ENCODE results near the gene TP73. TPM values are rescaled to one million over a fixed set of nuclear protein-coding genes. Genes with fewer than 3 reads are reported as not detected.
A peak's percentile ranks its signal among the peaks of the same experiment; 100 is the strongest.

The TP73 gene
- total RNA-seq, 1 experiment from 2014 or later, result 0.54 TPM

- Mint-ChIP-seq H3K4me1 (ENCODE audit: low read depth, unreplicated experiment) (peaks cover 21% of the 10 kb centered on the region), H3K36me3 (ENCODE audit: insufficient read depth, unreplicated experiment) (no peaks in the 10 kb centered on the region)
- CTCF ChIA-PET, result no interaction called here
Observed at GRCh38 chr1:3671371-3672180, 19.3 kb downstream of the TP73 start.

GRCh38 chr1:3672231-3672970 is 20.1 kb downstream of the TP73 start:
- peaks cover 58% of the 10 kb centered on the region for H3K27me3 Mint-ChIP-seq (ENCODE audit: unreplicated experiment)
- no peak overlapping the region for H3K27ac Mint-ChIP-seq (ENCODE audit: unreplicated experiment)
- BruUV-seq (replicated peaks), result no TSS peak
- no peak overlapping the region for H3K4me3 Mint-ChIP-seq (ENCODE audit: low read depth, unreplicated experiment)
- no peaks in the 10 kb centered on the region for H3K9me3 Mint-ChIP-seq (ENCODE audit: low read depth, unreplicated experiment)
- intact Hi-C loops (cut with micrococcal nuclease; ENCODE audit: unreplicated experiment), result no loop called here
- peaks cover 21% of the 10 kb centered on the region for H3K4me1 Mint-ChIP-seq (ENCODE audit: low read depth, unreplicated experiment)
- no peak for DNase-seq
- H3K36me3 Mint-ChIP-seq (ENCODE audit: insufficient read depth, unreplicated experiment), result no peaks in the 10 kb centered on the region
- CTCF ChIA-PET, result no interaction called here
- no peak for TF ChIP-seq CTCF (IDR thresholded peaks at IDR 0.05; ENCODE audit: unreplicated experiment)

More at GRCh38 chr1:3671371-3672180, 19.3 kb downstream of the TP73 start:
- Mint-ChIP-seq H3K4me3 (ENCODE audit: low read depth, unreplicated experiment) (peak overlapping the region; percentile 45), H3K27ac (ENCODE audit: unreplicated experiment) (no peak overlapping the region), H3K9me3 (ENCODE audit: low read depth, unreplicated experiment) (no peaks in the 10 kb centered on the region), H3K27me3 (ENCODE audit: unreplicated experiment) (peaks cover 66% of the 10 kb centered on the region)
- no TSS peak for BruUV-seq (replicated peaks)
- TF ChIP-seq CTCF (IDR thresholded peaks at IDR 0.05; ENCODE audit: unreplicated experiment), result no peak
- intact Hi-C loops (cut with micrococcal nuclease; ENCODE audit: unreplicated experiment), result no loop called here
- peak; percentile 30 for DNase-seq

- CTCF ChIA-PET, result no interaction called here
- no peaks in the 10 kb centered on the region for H3K36me3 Mint-ChIP-seq (ENCODE audit: insufficient read depth, unreplicated experiment)
- intact Hi-C loops (cut with micrococcal nuclease; ENCODE audit: unreplicated experiment), result no loop called here
Observed at GRCh38 chr1:3672971-3673361, 20.6 kb downstream of the TP73 start.

More at GRCh38 chr1:3672971-3673361, 20.6 kb downstream of the TP73 start:
- no peak for TF ChIP-seq CTCF (IDR thresholded peaks at IDR 0.05; ENCODE audit: unreplicated experiment)
- no TSS peak for BruUV-seq (replicated peaks)
- H3K27ac Mint-ChIP-seq (ENCODE audit: unreplicated experiment), result no peak overlapping the region
- H3K4me3 Mint-ChIP-seq (ENCODE audit: low read depth, unreplicated experiment), result no peak overlapping the region
- H3K27me3 Mint-ChIP-seq (ENCODE audit: unreplicated experiment), result peaks cover 52% of the 10 kb centered on the region
- DNase-seq, result no peak
- peaks cover 18% of the 10 kb centered on the region for H3K4me1 Mint-ChIP-seq (ENCODE audit: low read depth, unreplicated experiment)
- no peaks in the 10 kb centered on the region for H3K9me3 Mint-ChIP-seq (ENCODE audit: low read depth, unreplicated experiment)
